NT2/D1 (cell line): Measurements from ENCODE around the gene MCFD2.

Source experiments
- DNase-seq: peaks from one replicate; pipeline ENCODE4 v3.0.0-alpha.2; 2011; ENCODE audit warnings: low read depth, low spot score
- H3K27me3 ChIP-seq: 2 replicates; pipeline ENCODE4 v1.6.0; 2011; ENCODE audit warnings: mild to moderate bottlenecking; ENCODE audit not compliant: insufficient read length, insufficient read depth
- H3K36me3 ChIP-seq: 2 replicates; pipeline ENCODE4 v1.6.1; 2011; ENCODE audit warnings: mild to moderate bottlenecking, low read length, mixed read lengths; ENCODE audit not compliant: insufficient read depth, insufficient read length
- H3K4me1 ChIP-seq: 2 replicates; pipeline ENCODE4 v1.5.1; 2011; ENCODE audit not compliant: insufficient read depth, insufficient read length
- H3K4me3 ChIP-seq: 2 replicates; pipeline ENCODE4 v1.5.1; 2011; ENCODE audit warnings: low read depth; ENCODE audit not compliant: insufficient read length
- H3K9ac ChIP-seq: 2 replicates; pipeline ENCODE4 v1.6.0; 2011; ENCODE audit warnings: low read depth; ENCODE audit not compliant: insufficient read length
- H3K9me3 ChIP-seq: 2 replicates; pipeline ENCODE4 v1.5.1; 2011; ENCODE audit warnings: mild to moderate bottlenecking, low read length; ENCODE audit not compliant: insufficient read depth
- SUZ12 ChIP-seq: IDR thresholded peaks from 2 replicates; pipeline ENCODE4 v1.6.1; 2011; ENCODE audit not compliant: insufficient read length, insufficient read depth; ENCODE audit errors: extremely low read depth
- YY1 ChIP-seq: IDR thresholded peaks from 2 replicates; pipeline ENCODE4 v1.6.1; 2011; ENCODE audit not compliant: insufficient read length, insufficient read depth
- ZNF274 ChIP-seq: IDR thresholded peaks from 2 replicates; pipeline ENCODE4 v1.6.1; 2011; ENCODE audit warnings: mild to moderate bottlenecking, low read depth, low read length

The MCFD2 gene

DNA sequence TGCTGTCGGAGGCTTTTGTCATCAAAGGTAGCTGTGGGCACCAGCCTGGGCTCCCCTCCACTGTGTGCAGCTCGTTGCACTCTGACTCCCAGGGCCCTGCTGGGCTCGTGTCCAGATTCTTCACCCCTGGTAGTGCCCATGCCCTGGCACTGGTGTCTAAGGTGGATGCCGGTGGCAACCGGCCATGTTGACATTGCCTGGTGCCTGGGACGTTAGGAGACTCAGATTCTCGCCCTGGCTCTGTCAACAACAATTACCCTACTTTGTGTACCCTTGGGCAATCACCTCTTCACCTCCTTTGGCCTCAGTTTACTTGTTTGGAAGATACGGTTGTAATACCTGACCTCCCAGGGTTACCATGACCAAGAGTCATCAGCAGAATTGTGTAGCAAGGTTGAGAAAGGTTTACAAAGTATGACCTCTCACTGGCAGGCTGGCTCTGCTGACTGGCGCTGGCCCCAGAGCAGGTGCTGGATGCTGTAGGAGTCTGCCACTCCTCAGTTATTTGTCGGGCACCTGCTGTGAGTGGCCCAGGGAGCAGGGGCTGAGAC lies 41.5 kb upstream of the MCFD2 start:
- peaks cover 13% of the 10 kb centered on the region for H3K4me1 ChIP-seq
- H3K27me3 ChIP-seq = no peaks in the 10 kb centered on the region
- H3K36me3 ChIP-seq = peaks cover 74% of the 10 kb centered on the region
- no peaks in the 10 kb centered on the region for H3K9me3 ChIP-seq
- no peak overlapping the region for H3K9ac ChIP-seq
- no peak for DNase-seq
- no peak overlapping the region for H3K4me3 ChIP-seq
- no peak for TF ChIP-seq YY1

DNA sequence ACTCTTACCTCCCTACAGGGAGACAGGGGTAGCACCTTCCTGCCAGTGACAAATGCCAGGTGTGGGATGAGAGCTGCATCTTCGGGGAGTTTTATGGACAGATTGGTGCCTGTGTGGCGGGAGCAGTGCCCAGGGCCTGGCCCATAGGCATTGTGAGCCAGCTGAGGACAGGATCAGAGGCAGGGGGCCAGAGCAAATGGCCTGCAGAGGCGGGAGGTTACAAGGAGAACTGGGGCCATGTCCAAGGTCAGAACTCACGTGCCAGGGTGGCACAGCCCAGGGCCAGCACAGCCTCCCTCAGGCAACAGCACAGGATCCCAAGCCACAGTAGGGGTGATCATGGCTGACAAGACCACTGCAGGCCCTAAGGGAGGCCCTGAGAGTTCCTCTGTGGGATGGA lies 40.2 kb upstream of the MCFD2 start:
- TF ChIP-seq ZNF274 (no peak), YY1 (no peak), SUZ12 (no peak)
- Histone ChIP-seq H3K9ac (no peak overlapping the region), H3K36me3 (peaks cover 81% of the 10 kb centered on the region)

DNA sequence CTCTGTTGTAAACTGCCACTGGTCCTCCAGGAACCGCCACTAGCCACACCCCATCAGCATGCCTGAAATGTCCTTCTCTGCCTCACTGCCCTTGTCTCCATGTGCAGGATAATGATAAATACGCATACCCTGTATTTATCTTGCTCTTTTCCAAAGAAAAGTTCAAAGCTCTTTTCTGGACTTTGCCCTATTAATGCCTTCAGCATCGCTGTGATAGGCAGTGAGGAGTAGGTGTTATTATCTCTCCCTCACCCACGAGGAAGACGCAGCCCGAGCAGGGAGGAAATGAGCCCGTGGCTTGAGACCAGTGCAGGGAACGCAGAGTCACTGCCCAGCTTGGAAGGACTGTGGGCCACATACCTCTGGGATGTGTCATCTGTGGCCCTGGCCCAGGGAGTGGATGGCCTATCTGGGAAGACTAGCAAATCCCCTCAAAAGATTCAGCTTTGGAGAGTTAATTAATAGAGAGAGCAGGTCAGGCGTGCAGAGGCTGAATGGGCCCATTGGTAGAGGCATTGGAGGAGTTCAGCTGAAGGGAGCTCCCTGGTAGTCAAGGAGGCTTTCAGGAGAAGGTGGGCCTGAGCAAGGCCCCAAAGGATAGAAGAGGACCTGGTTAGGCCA lies 39.5 kb upstream of the MCFD2 start:
- peak; percentile 36 for DNase-seq
- no peak for TF ChIP-seq SUZ12
- no peak for TF ChIP-seq ZNF274
- TF ChIP-seq YY1 = no peak
- no peaks in the 10 kb centered on the region for H3K9me3 ChIP-seq
- no peak overlapping the region for H3K4me3 ChIP-seq
- no peaks in the 10 kb centered on the region for H3K27me3 ChIP-seq
- H3K36me3 ChIP-seq = peaks cover 81% of the 10 kb centered on the region
- no peak overlapping the region for H3K9ac ChIP-seq
- H3K4me1 ChIP-seq = peaks cover 13% of the 10 kb centered on the region

More for the DNA sequence above, 40.2 kb upstream of the MCFD2 start:
- Histone ChIP-seq H3K4me1 (peaks cover 13% of the 10 kb centered on the region), H3K27me3 (no peaks in the 10 kb centered on the region), H3K4me3 (no peak overlapping the region), H3K9me3 (no peaks in the 10 kb centered on the region)
- DNase-seq = no peak

DNA sequence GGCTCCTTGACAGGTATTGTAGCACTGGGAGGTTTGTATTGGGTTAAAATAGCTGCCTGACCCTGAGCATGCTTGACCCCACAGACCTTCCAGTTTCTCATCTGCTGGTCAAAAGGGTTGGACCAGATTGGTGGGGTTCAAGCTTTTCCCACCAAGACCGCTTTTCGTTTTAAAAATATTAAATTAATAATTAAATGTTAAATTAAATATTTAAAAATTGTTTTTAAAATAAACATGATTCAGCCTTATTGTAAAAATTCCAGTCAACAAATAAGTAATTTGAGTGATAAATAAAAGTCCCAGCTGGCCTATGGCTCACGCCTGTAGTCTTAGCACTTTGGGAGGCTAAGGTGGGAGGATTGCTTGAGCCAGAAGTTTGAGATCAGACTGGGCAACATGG lies 36.6 kb upstream of the MCFD2 start:
- Histone ChIP-seq H3K4me1 (peaks cover 13% of the 10 kb centered on the region), H3K9me3 (no peaks in the 10 kb centered on the region), H3K36me3 (peaks cover 60% of the 10 kb centered on the region), H3K4me3 (no peak overlapping the region), H3K27me3 (no peaks in the 10 kb centered on the region), H3K9ac (no peak overlapping the region)
- TF ChIP-seq YY1 = no peak
- TF ChIP-seq SUZ12 = no peak
- TF ChIP-seq ZNF274 = no peak
- no peak for DNase-seq

DNA sequence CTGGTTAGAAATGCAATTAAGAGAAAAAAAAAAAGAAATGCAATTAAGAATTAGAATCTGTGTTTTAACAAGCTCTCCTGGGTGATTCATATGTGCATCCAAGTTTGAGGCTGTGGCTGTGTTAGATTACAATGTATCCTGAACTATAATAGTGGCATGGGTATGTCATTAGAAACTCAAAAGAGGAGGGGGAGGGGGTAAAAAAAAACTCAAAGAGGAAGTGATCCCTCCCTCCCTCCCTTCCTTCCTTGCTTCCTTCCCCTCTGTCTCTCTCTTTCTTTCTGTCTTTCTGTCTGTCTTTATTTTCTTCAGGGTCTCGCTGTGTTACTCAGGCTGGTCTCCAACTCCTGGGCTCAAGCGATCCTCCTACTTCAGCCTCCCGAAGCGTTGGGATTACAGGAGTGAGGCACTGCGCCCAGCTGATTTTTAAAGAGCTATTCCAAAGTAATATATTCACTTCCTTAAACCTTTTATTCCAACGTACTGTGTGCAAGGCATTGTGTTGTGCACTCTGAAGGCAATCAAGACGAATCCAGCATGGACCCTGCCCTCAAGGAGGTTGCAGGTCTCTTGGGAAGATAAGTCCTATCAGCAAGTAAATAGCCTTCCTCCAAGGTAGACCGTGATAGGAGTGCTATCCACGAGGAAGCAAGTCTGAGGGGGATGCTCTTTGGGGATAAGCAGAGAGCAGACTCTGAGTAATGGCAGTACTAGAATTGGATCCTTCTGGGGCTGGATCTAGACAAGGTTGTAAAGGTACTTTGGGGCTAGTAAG lies 35.9 kb upstream of the MCFD2 start:
- Histone ChIP-seq H3K9ac (no peak overlapping the region), H3K4me3 (no peak overlapping the region), H3K4me1 (peaks cover 13% of the 10 kb centered on the region), H3K36me3 (peaks cover 58% of the 10 kb centered on the region), H3K27me3 (no peaks in the 10 kb centered on the region), H3K9me3 (no peaks in the 10 kb centered on the region)
- TF ChIP-seq SUZ12 (no peak), YY1 (no peak), ZNF274 (no peak)
- DNase-seq = no peak

DNA sequence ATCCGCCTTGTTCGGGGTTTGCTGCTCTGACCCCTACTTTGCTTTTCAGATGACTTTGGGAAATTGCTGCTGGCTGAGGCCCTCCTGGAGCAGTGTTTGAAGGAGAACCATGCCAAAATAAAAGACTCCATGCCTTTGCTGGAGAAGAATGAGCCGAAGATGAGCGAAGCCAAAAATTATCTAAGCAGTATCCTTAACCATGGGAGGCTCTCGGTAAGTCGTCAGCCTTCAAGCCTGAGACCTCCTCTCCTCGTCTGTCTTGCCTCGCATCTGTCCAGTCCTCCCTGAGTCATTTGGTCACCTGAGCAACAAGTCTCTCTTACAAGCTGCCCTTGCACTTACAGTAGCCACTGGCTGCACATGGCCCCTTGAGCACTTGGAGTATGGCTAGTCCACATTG lies 34.7 kb upstream of the MCFD2 start:
- DNase-seq = no peak
- Histone ChIP-seq H3K9ac (no peak overlapping the region), H3K36me3 (peaks cover 50% of the 10 kb centered on the region), H3K4me3 (no peak overlapping the region), H3K27me3 (no peaks in the 10 kb centered on the region), H3K4me1 (peaks cover 6% of the 10 kb centered on the region), H3K9me3 (no peaks in the 10 kb centered on the region)
- TF ChIP-seq SUZ12 (no peak), ZNF274 (no peak), YY1 (no peak)

DNA sequence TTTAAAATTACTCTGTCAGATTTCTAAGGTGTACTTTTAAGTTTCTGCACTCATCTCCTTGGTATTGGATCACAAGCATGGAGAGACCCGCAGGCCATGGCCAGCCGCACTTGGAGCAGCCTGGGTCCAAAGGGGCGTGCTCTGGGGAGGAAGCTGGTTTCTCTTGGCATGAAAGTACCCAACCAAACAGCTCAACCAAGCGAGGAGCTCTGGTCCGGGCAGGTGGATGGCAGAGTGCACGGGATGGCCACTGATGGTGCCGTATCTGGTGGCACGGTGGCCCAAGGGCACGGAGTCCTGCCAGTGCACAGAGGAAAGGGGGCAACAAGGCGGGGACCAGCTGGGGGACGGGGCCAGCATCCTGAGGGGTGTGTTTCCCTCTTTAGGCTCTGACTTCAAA lies 32.2 kb upstream of the MCFD2 start:
- Histone ChIP-seq H3K9me3 (no peaks in the 10 kb centered on the region), H3K27me3 (no peaks in the 10 kb centered on the region), H3K9ac (no peak overlapping the region), H3K36me3 (peaks cover 50% of the 10 kb centered on the region), H3K4me3 (no peak overlapping the region), H3K4me1 (no peaks in the 10 kb centered on the region)
- no peak for DNase-seq
- no peak for TF ChIP-seq ZNF274
- TF ChIP-seq SUZ12 = no peak
- no peak for TF ChIP-seq YY1

DNA sequence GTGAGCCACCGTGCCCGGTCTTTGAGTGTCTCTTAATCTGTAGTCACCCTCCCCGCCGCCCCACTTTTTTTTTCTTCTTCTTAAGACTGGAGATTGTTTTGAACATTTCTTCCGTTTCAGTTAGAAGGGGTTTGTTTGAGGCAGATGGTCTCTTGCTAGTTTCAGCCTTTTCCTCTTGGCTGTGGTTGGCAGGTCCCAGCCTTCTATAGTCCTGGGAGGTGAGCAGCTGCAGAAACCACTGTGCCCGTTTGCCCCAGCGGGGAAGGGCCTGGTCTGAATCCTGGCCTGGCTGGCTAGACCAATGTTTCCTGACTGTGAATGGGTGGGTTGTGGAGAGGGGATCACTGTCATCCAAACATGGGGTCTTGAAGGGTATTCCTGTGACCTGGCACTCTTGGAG lies 30.1 kb upstream of the MCFD2 start:
- no peak for TF ChIP-seq YY1
- no peak for TF ChIP-seq ZNF274
- no peak for TF ChIP-seq SUZ12
- Histone ChIP-seq H3K36me3 (peaks cover 30% of the 10 kb centered on the region), H3K4me1 (no peaks in the 10 kb centered on the region), H3K4me3 (no peak overlapping the region), H3K9ac (no peak overlapping the region), H3K27me3 (no peaks in the 10 kb centered on the region), H3K9me3 (no peaks in the 10 kb centered on the region)
- DNase-seq = no peak
